Memory B cell (primary cell): ENCODE measurements around the gene TPP2.
A peak's percentile ranks its signal among the peaks of the same experiment; 100 is the strongest.

ENCODE experiments used
- ATAC-seq: fragments of 150-1000 bp; cut with Tn5 transposase; 2 replicates; pipeline ENCODE4 v1.10.0; 2021; ENCODE audit warnings: low read depth, mild to moderate bottlenecking, moderate library complexity
- DNase-seq, 2 donors: peaks; one replicate each; pipeline ENCODE4 v3.0.0; 2022; ENCODE audit warnings: low spot score in 2 of 2
- H3K27ac Mint-ChIP-seq: one replicate; pipeline ENCODE4 v1.8.0; 2022; ENCODE audit warnings: mild to moderate bottlenecking, moderate library complexity, mixed read lengths
- H3K27me3 Mint-ChIP-seq: one replicate; pipeline ENCODE4 v1.8.0; 2022; ENCODE audit warnings: mixed read lengths
- H3K36me3 Mint-ChIP-seq: one replicate; pipeline ENCODE4 v1.8.0; 2022; ENCODE audit warnings: mild to moderate bottlenecking, mixed read lengths
- H3K4me1 Mint-ChIP-seq: one replicate; pipeline ENCODE4 v1.8.0; 2022; ENCODE audit warnings: mixed read lengths
- H3K4me3 Mint-ChIP-seq: one replicate; pipeline ENCODE4 v1.8.0; 2022; ENCODE audit warnings: mild to moderate bottlenecking, moderate library complexity, mixed read lengths
- H3K9me3 Mint-ChIP-seq: one replicate; pipeline ENCODE4 v1.8.0; 2022; ENCODE audit warnings: mixed read lengths

The TPP2 gene

DNA sequence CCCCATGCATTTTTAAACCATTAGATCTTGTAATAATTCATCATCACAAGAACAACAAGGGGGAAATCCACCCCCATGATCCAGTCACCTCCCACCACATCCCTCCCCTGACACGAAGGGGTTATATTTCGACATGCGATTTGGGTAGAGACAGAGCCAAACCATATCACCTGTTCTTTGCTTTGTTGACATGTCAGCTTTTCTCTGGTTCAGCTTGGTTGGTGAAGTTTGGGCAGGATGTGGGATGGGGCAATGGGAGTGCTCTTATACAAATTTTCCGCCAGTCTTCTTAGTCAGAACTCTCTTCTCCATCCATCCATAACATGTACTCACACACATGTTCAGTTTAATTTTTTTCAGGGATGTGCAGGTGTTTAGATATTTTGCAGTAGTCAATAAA is 12.9 kb downstream of the TPP2 start:
- H3K27me3 Mint-ChIP-seq: no peaks in the 10 kb centered on the region
- DNase-seq: no peak
- no peaks in the 10 kb centered on the region for H3K9me3 Mint-ChIP-seq
- H3K4me1 Mint-ChIP-seq: peaks cover 17% of the 10 kb centered on the region
- no peak overlapping the region for H3K27ac Mint-ChIP-seq
- H3K36me3 Mint-ChIP-seq: peaks cover 22% of the 10 kb centered on the region
- no peak for ATAC-seq
- no peak overlapping the region for H3K4me3 Mint-ChIP-seq

DNA sequence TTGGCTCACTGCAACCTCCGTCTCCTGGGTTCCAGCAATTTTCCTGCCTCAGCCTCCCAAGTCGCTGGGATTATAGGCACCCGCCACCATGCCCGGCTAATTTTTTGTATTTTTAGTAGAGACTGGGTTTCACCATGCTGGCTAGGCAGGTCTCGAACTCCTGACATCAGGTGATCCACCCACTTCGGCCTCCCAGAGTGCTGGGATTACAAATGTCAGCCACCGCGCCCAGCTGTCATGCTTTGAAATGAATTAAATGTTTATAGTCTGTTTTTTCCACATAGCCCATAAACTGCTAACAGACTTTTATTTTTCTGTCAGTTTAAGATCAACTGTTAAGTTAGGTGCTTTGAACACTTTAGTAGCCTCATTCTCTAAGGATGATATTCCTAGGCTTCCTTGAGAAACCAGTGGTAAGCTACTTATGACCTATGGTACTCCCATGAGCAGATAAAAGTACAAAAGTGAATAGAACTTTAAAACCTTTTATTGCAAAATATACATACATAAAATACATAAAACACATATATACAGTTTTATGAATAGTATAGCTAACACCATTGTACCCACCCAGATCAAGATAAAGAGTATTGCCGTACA is 13.6 kb downstream of the TPP2 start:
- no peak for ATAC-seq
- no peak for DNase-seq
- Mint-ChIP-seq H3K9me3 (no peaks in the 10 kb centered on the region), H3K4me3 (no peak overlapping the region), H3K27me3 (no peaks in the 10 kb centered on the region), H3K36me3 (peaks cover 20% of the 10 kb centered on the region), H3K4me1 (peaks cover 17% of the 10 kb centered on the region), H3K27ac (no peak overlapping the region)

DNA sequence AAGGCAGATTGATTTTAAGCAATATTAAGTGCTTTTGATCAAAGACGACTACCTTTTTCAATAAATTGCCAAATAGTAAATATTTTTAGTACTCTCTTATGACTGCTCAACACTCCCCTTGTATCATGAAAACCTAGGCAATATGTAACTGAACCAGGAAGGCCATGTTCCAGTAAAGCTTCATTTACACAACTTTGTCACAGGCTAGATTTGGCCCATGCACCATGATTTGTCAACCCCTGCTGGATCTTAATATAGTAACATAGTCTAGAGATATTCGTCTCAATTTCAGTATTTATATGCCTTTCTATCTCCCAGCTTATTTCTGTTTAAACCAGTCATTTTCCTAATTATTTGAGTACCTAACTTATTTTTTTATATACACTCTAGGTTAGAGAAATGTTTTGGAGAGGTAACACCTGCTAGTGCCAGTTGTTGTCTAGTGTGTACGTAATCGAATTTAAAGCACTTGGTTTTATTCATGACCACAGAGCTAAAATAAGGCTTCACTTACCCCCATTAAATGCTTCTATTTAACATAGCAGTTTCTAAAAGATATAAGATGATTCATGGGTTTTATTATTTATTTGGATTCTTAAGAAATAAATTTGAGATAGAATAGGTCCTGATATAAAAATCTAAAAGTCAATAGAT is 21.0 kb downstream of the TPP2 start:
- H3K36me3 Mint-ChIP-seq: peaks cover 27% of the 10 kb centered on the region
- H3K4me1 Mint-ChIP-seq: peaks cover 4% of the 10 kb centered on the region
- H3K27me3 Mint-ChIP-seq: no peaks in the 10 kb centered on the region
- H3K4me3 Mint-ChIP-seq: no peak overlapping the region
- H3K27ac Mint-ChIP-seq: no peak overlapping the region
- ATAC-seq (no peak), DNase-seq (no peak)
- H3K9me3 Mint-ChIP-seq: no peaks in the 10 kb centered on the region

DNA sequence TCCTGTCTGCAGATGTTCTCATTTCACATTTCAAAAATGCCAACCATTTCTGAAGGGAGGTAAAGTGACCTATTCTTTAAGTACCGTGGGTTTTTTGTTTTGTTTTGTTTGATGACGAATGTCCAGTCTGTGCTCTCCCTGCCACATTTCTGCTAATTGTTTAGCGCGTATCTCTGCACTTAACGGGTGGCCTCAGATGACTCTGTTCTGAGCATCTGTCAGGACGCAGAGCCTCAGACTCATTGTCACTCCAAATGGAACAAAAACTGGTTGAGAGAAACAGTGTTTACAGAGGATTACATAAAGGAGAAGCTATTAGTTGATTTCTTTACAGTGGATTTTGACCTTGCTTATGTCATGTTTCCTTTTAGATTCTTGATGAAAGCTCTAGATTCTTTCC is 23.7 kb downstream of the TPP2 start:
- H3K36me3 Mint-ChIP-seq: peaks cover 26% of the 10 kb centered on the region
- H3K9me3 Mint-ChIP-seq: no peaks in the 10 kb centered on the region
- no peaks in the 10 kb centered on the region for H3K27me3 Mint-ChIP-seq
- no peaks in the 10 kb centered on the region for H3K4me1 Mint-ChIP-seq
- no peak overlapping the region for H3K4me3 Mint-ChIP-seq
- ATAC-seq (no peak), DNase-seq (no peak)
- H3K27ac Mint-ChIP-seq: no peak overlapping the region

DNA sequence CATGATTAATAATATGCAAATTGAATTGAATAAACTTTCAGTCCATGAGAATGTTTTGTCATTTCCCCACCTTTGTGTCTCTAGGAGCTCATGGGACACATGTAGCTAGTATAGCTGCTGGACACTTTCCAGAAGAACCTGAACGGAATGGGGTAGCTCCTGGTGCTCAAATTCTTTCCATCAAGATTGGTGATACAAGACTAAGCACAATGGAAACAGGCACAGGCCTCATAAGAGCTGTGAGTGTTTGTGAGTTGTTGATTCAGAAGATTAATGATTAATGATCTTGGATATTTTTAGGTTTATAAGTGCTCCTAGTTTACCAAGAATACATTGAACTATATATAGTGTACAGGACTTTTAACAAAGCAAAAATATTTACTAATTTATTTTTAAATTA is 30.1 kb downstream of the TPP2 start:
- DNase-seq (no peak), ATAC-seq (no peak)
- Mint-ChIP-seq H3K4me3 (no peak overlapping the region), H3K4me1 (peaks cover 4% of the 10 kb centered on the region), H3K27me3 (no peaks in the 10 kb centered on the region), H3K27ac (no peak overlapping the region), H3K36me3 (peaks cover 20% of the 10 kb centered on the region), H3K9me3 (no peaks in the 10 kb centered on the region)

DNA sequence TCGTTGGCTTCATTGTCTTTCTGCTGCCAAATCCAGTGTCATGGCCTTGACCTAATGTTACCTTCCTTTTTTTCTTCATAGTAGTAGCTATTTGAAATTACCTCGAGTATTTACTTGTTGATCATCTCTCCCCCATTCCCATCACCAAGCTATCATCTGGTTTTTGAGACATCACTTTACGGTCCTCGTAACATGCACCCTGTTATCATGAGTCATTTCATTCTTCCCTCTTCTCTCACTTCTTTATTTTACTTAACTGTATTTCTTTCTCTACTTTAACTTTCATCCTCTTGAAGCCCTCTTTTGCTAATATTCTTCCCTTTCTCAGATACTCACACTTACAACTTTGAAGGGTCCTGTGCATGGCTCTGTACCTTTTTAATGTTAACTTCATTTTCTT is 31.8 kb downstream of the TPP2 start:
- ATAC-seq (no peak), DNase-seq (no peak)
- Mint-ChIP-seq H3K4me1 (peaks cover 4% of the 10 kb centered on the region), H3K36me3 (peaks cover 17% of the 10 kb centered on the region), H3K27ac (no peak overlapping the region), H3K9me3 (no peaks in the 10 kb centered on the region), H3K4me3 (no peak overlapping the region), H3K27me3 (no peaks in the 10 kb centered on the region)

DNA sequence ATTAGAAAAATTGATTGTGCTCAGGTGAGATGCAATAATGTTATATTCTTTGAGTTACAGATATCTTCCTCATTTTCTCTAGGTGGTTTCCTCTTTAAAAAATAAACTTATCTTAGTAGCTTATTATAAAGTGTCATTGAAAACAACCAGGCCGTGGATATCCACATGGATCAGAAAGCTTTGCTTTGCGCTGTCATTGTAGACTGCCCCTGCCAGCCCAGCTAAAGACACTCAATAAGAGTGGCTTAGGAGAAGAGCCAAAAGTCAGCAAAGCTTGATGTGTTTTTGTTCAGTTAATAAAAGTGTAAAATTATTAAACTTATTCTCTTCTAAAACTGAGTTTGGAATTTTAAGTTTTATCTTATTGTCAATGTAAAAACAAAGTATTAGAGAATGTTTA is 34.4 kb downstream of the TPP2 start:
- H3K27ac Mint-ChIP-seq: no peak overlapping the region
- DNase-seq (no peak), ATAC-seq (no peak)
- peaks cover 33% of the 10 kb centered on the region for H3K36me3 Mint-ChIP-seq
- no peaks in the 10 kb centered on the region for H3K27me3 Mint-ChIP-seq
- H3K4me3 Mint-ChIP-seq: no peak overlapping the region
- H3K4me1 Mint-ChIP-seq: peaks cover 4% of the 10 kb centered on the region
- H3K9me3 Mint-ChIP-seq: no peaks in the 10 kb centered on the region

DNA sequence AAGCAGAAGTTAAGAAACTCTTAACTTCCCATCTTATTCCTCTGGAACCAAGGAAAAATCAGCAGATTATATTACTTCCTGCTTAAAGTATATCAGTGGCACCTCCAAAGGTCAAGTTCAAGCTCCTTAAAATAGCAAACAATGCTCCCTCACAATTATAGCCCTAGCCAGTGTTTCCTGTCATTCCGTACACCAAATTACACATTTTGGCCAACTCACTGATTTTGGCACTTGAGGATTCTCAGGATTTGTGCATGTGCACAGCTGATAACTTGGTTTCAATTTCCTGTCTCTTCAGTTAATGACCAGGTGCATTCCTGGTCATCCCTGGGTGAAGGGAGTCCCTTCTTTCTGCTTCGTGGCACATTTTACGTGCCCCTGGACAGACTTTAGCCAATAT is 42.0 kb downstream of the TPP2 start:
- no peak overlapping the region for H3K4me3 Mint-ChIP-seq
- no peaks in the 10 kb centered on the region for H3K9me3 Mint-ChIP-seq
- H3K4me1 Mint-ChIP-seq: no peaks in the 10 kb centered on the region
- no peaks in the 10 kb centered on the region for H3K27me3 Mint-ChIP-seq
- ATAC-seq (no peak), DNase-seq (no peak)
- H3K27ac Mint-ChIP-seq: no peak overlapping the region
- H3K36me3 Mint-ChIP-seq: peaks cover 35% of the 10 kb centered on the region

DNA sequence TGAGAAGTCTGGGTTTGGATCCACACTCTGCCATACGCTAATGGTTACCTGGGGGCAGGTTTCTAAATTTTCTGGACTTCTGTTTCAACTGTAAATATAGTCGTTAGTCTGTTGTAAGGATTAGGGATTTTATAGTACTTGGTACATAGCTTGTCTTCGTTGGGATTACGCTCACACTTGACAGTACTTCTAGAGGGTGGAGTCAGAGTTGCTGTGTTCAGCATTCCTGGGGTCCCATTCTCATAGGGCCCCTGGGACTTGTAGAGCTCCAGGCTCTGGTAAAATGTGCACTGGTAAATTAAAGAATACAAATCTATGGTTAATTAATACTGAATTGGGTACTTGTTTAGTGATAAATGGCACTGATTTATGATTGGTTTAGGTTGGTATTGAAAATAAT is 45.2 kb downstream of the TPP2 start:
- peaks cover 26% of the 10 kb centered on the region for H3K36me3 Mint-ChIP-seq
- H3K4me1 Mint-ChIP-seq: peaks cover 2% of the 10 kb centered on the region
- no peaks in the 10 kb centered on the region for H3K9me3 Mint-ChIP-seq
- no peak for DNase-seq
- no peaks in the 10 kb centered on the region for H3K27me3 Mint-ChIP-seq
- no peak overlapping the region for H3K4me3 Mint-ChIP-seq
- ATAC-seq: no peak
- H3K27ac Mint-ChIP-seq: no peak overlapping the region

DNA sequence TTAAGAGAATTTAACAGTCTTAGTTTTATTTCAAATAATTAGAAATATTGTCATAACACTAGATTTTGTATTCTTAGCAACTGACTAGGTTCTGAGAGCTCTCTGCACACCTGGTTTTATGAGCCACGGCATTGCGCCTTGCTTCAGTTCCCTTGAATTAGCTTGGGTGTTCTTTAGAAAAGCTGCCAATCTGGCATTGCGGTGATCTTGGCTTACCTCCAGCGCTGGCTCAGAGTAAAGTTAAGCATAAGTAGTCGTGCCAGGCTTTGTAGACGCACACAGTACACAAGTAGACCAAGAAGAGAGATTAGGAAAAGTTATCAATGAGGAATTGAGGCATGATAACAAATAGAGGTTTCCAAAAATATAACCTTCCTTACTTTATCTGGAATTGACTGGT is 45.7 kb downstream of the TPP2 start:
- DNase-seq (no peak), ATAC-seq (no peak)
- Mint-ChIP-seq H3K9me3 (no peaks in the 10 kb centered on the region), H3K4me1 (peaks cover 2% of the 10 kb centered on the region), H3K4me3 (no peak overlapping the region), H3K27ac (no peak overlapping the region), H3K27me3 (no peaks in the 10 kb centered on the region), H3K36me3 (peaks cover 24% of the 10 kb centered on the region)

DNA sequence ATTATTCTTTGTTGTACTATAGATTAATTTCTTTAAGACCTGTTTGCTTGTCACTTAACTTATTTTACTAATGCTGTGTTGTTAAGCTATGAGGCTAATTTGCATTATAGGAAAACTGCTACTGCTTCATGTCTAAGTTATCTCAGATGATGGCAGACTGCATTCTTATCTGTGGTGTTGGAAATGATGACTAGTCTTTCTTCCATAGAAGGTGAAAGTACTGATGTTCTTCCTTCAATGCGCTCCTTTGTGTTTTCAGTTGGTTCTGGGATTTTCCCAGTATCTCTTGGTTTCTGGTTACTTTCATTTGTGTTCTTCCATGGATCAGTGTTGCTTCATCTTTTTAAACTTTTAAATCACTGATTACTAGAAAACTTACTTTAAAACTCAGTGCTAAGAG is 46.9 kb downstream of the TPP2 start:
- H3K9me3 Mint-ChIP-seq: no peaks in the 10 kb centered on the region
- H3K4me3 Mint-ChIP-seq: no peak overlapping the region
- ATAC-seq (no peak), DNase-seq (no peak)
- no peaks in the 10 kb centered on the region for H3K27me3 Mint-ChIP-seq
- H3K27ac Mint-ChIP-seq: peak overlapping the region; percentile 17
- H3K4me1 Mint-ChIP-seq: peaks cover 2% of the 10 kb centered on the region
- peaks cover 21% of the 10 kb centered on the region for H3K36me3 Mint-ChIP-seq

DNA sequence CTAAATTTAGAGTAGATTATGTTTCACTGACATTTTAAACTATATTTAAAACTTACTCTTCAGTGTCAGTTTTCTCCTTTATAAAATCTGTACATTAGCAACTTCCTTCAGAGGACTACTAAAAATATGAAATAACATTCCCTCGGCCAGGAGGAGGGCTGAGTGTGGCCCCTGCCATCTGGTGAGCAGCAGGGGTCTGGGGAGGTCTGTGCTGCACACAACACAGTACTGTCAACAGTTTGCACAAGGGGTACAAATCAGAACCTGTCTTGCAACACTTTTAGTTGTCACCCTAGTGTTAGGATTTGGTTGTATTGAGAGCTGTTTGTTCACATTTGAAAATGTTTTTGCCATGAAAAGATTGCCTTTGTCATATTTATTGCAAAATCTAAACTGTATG is 48.9 kb downstream of the TPP2 start:
- H3K4me3 Mint-ChIP-seq: no peak overlapping the region
- no peak for ATAC-seq
- H3K9me3 Mint-ChIP-seq: no peaks in the 10 kb centered on the region
- H3K27ac Mint-ChIP-seq: no peak overlapping the region
- H3K27me3 Mint-ChIP-seq: no peaks in the 10 kb centered on the region
- H3K4me1 Mint-ChIP-seq: peaks cover 2% of the 10 kb centered on the region
- DNase-seq: no peak
- H3K36me3 Mint-ChIP-seq: peaks cover 23% of the 10 kb centered on the region

DNA sequence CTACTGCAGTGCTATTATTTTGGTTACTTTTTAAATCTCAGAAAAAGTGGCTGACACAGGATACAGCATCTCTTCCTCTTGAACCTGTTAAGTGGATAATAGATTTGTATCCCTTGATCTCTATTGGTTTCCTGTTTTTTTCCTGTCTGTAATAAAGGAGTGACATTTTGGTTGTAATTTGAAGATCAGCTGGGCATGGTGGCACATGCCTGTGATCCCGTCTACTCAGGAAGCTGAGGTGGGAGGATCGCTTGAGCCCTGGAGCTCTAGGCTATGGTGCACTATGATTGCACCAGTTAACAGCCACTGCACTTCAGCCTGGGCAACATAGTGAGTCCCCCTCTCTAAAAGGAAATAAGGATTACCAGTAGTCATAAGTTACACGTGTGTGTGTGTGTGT is 51.3 kb downstream of the TPP2 start:
- no peak for ATAC-seq

DNA sequence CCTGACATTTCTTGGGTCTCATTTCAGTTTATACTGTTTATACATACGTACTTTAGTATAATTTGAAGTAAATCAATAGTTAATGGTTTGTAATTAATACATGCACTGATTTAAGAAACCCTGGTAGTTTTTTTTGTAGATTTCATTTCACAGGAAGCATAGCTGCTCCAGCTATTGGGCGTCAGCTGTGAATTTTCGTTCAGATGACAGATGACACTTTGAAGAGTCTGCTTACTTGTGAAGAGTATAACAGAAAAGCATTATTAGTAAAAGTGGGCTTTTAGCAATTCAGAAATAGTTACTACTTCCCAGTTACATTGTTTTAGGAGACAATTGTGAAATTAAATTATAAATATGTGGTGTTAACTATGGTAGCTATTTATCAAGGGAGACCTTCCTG is 53.7 kb downstream of the TPP2 start:
- H3K27me3 Mint-ChIP-seq: no peaks in the 10 kb centered on the region
- no peak for ATAC-seq
- H3K9me3 Mint-ChIP-seq: no peaks in the 10 kb centered on the region
- no peak for DNase-seq
- no peak overlapping the region for H3K27ac Mint-ChIP-seq
- H3K36me3 Mint-ChIP-seq: peaks cover 17% of the 10 kb centered on the region
- H3K4me3 Mint-ChIP-seq: no peak overlapping the region
- peaks cover 2% of the 10 kb centered on the region for H3K4me1 Mint-ChIP-seq

More for the DNA sequence above, 51.3 kb downstream of the TPP2 start:
- no peak overlapping the region for H3K4me3 Mint-ChIP-seq
- H3K36me3 Mint-ChIP-seq: peaks cover 21% of the 10 kb centered on the region
- H3K4me1 Mint-ChIP-seq: peaks cover 2% of the 10 kb centered on the region
- H3K27ac Mint-ChIP-seq: no peak overlapping the region
- H3K9me3 Mint-ChIP-seq: no peaks in the 10 kb centered on the region
- DNase-seq: no peak
- H3K27me3 Mint-ChIP-seq: no peaks in the 10 kb centered on the region

DNA sequence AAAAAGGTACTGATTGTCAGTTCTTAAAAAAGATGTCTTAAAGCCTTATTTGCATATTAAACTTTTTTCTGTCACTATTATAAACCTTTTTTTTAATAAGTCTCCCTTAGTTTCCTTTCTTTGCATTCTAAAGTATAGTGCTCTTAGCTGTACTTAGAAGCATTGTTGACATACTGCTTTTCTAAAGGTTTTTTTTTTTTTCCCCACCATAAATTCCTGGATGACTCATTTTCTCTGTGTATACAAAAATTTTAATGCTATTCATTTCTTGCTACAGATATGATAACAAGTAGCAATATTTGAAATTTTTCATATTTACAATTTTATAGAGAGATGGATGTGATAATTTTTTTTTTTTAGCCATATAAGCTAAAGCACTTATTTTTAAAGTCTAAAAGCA is 54.6 kb downstream of the TPP2 start:
- no peak overlapping the region for H3K27ac Mint-ChIP-seq
- H3K4me3 Mint-ChIP-seq: no peak overlapping the region
- DNase-seq (no peak), ATAC-seq (no peak)
- H3K36me3 Mint-ChIP-seq: peaks cover 17% of the 10 kb centered on the region
- H3K9me3 Mint-ChIP-seq: no peaks in the 10 kb centered on the region
- H3K27me3 Mint-ChIP-seq: no peaks in the 10 kb centered on the region
- H3K4me1 Mint-ChIP-seq: peaks cover 2% of the 10 kb centered on the region
